ENCODE data around the gene RELA. TPM values are rescaled to one million over a fixed set of nuclear protein-coding genes. Genes with fewer than 3 reads are reported as not detected.

Gene RELA
- polyA plus RNA-seq, 6 donors from 2014 or later, result 36.3 to 72.2 (median 48.6) TPM

- no peaks in the 10 kb centered on the region for H3K27me3 Mint-ChIP-seq
- H3K4me1 Mint-ChIP-seq, result peaks cover 41 to 57% (median 50%) of the 10 kb centered on the region in 3 donors
- no peak for ATAC-seq (ENCODE audit: low read depth in 2 of 2)
- H3K4me3 Mint-ChIP-seq, result peak overlapping the region in 1 of 8 donors; percentile 61
- H3K36me3 Mint-ChIP-seq, result peaks cover 0 to 9% of the 10 kb centered on the region in 2 donors
- H3K27ac Mint-ChIP-seq, result peak overlapping the region in 1 of 6 donors; percentile 77
- H3K9me3 Mint-ChIP-seq, result no peaks in the 10 kb centered on the region
- DNase-seq, result no peak
Observed at GRCh38 chr11:65607614-65608426, 54.9 kb downstream of the RELA start.

DNA sequence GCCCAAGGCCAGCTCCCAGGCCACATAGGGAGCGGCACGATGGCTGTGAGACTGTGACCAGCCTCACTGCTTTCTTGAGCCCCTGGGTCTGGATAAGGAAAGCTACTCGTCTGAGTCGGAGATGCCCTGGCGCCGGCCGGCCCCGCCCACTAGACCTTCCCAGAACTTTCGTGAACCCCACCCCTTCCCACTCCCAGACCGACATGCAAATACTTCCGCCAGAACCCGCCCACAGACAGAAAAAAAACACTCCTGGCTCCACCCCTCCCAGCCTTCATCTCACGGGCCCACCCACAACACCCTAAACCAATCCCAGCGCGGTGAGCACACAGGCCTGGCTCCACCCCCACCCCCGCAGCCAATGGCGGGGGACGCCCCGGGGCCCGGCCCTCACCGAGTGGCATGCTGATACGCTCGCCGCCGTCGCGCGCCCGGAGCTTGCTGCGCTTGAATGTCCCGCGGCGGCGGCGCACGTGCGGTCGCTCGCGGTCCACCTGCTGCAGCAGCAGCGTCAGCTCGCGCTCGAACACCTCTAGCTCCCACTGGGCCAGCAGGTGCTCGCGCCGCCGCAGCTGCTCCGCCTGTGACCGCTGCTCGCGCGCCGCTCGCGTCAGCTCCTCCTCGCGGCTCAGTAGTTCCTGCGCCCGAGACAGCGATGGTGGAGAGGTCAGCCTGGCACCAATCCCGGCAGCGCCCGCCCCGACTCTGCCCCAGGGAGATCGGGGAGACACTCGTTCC, 55.7 kb downstream of the RELA start:
- peak overlapping the region in 1 of 6 donors; percentile 80 for H3K27ac Mint-ChIP-seq
- no peak overlapping the region for H3K4me3 Mint-ChIP-seq
- ATAC-seq (ENCODE audit: low read depth in 2 of 2) (peak in 1 of 2 donors; percentile 23), DNase-seq (no peak)
- no peaks in the 10 kb centered on the region for H3K9me3 Mint-ChIP-seq
- peaks cover 0 to 9% of the 10 kb centered on the region in 2 donors for H3K36me3 Mint-ChIP-seq
- H3K4me1 Mint-ChIP-seq, result peaks cover 37 to 58% (median 50%) of the 10 kb centered on the region in 3 donors
- H3K27me3 Mint-ChIP-seq, result no peaks in the 10 kb centered on the region

- Mint-ChIP-seq H3K27ac (peak overlapping the region in 4 of 6 donors; percentile 7 to 78 (median 60)), H3K27me3 (no peaks in the 10 kb centered on the region), H3K4me1 (peaks cover 18 to 34% (median 29%) of the 10 kb centered on the region in 3 donors), H3K36me3 (peaks cover 0 to 9% of the 10 kb centered on the region in 2 donors), H3K4me3 (peak overlapping the region in 1 of 8 donors; percentile 15), H3K9me3 (no peaks in the 10 kb centered on the region)
- ATAC-seq (ENCODE audit: low read depth in 2 of 2) (no peak), DNase-seq (no peak)
Observed at GRCh38 chr11:65604258-65604657, 58.5 kb downstream of the RELA start.

Other genes starting within 250 kb of the RELA start
- gene NEAT1, start 240.1 kb downstream of the RELA start, polyA plus RNA-seq (ENCODE audit: low read depth in 6 of 6), result 1 to 10 TPM in 5 of 6 donors, under 1 TPM in 1; 0.88 to 4.2 (median 1.2) TPM
- gene MALAT1, start 163.9 kb downstream of the RELA start, polyA plus RNA-seq (ENCODE audit: low read depth in 6 of 6), result 1,000 to 10,000 TPM; 1,985 to 6,450 (median 3,738) TPM
- 10 to 100 TPM; 21.8 to 40.0 (median 27.2) TPM for gene SCYL1, start 137.8 kb downstream of the RELA start, polyA plus RNA-seq (ENCODE audit: low read depth in 6 of 6)
- 10 to 100 TPM; 12.5 to 40.5 (median 23.0) TPM for gene LTBP3, start 104.6 kb downstream of the RELA start, polyA plus RNA-seq (ENCODE audit: low read depth in 6 of 6)
- 10 to 100 TPM; 56.9 to 74.5 (median 69.8) TPM for gene ZNRD2, start 92.4 kb downstream of the RELA start, polyA plus RNA-seq (ENCODE audit: low read depth in 6 of 6)
- 10 to 100 TPM; 44.3 to 82.6 (median 61.8) TPM for gene FAM89B, start 90.4 kb downstream of the RELA start, polyA plus RNA-seq (ENCODE audit: low read depth in 6 of 6)
- gene EHBP1L1, start 86.9 kb downstream of the RELA start, polyA plus RNA-seq (ENCODE audit: low read depth in 6 of 6), result 10 to 100 TPM in 4 of 6 donors, 1 to 10 TPM in 2; 5.5 to 18.3 (median 11.6) TPM
- gene KCNK7, start 67.1 kb downstream of the RELA start, polyA plus RNA-seq (ENCODE audit: low read depth in 6 of 6), result not detected
- 10 to 100 TPM in 4 of 6 donors, 1 to 10 TPM in 2; 9.2 to 20.1 (median 11.9) TPM for gene MAP3K11, start 48.7 kb downstream of the RELA start, polyA plus RNA-seq (ENCODE audit: low read depth in 6 of 6)
- 1 to 10 TPM in 5 of 6 donors, not detected in 1; 1.7 to 5.9 (median 3.0) TPM for gene PCNX3, start 47.1 kb downstream of the RELA start, polyA plus RNA-seq (ENCODE audit: low read depth in 6 of 6)
- gene SIPA1, start 24.8 kb downstream of the RELA start, polyA plus RNA-seq (ENCODE audit: low read depth in 6 of 6), result 100 to 1,000 TPM; 160 to 404 (median 207) TPM
- 10 to 100 TPM; 38.9 to 71.8 (median 63.6) TPM for gene KAT5, start 49.3 kb upstream of the RELA start, polyA plus RNA-seq (ENCODE audit: low read depth in 6 of 6)
- 100 to 1,000 TPM in 3 of 6 donors, 10 to 100 TPM in 3; 59.3 to 126 (median 99.1) TPM for gene RNASEH2C, start 57.9 kb upstream of the RELA start, polyA plus RNA-seq (ENCODE audit: low read depth in 6 of 6)
- gene AP5B1, start 118.1 kb upstream of the RELA start, polyA plus RNA-seq (ENCODE audit: low read depth in 6 of 6), result 10 to 100 TPM in 2 of 6 donors, 1 to 10 TPM in 4; 3.4 to 17.2 (median 9.6) TPM
- not detected for gene OVOL1, start 124.1 kb upstream of the RELA start, polyA plus RNA-seq (ENCODE audit: low read depth in 6 of 6)
- 1 to 10 TPM in 5 of 6 donors, not detected in 1; 1.2 to 2.6 (median 1.7) TPM for gene SNX32, start 171.0 kb upstream of the RELA start, polyA plus RNA-seq (ENCODE audit: low read depth in 6 of 6)
- 1,000 to 10,000 TPM; 1,822 to 2,570 (median 2,214) TPM for gene CFL1, start 195.3 kb upstream of the RELA start, polyA plus RNA-seq (ENCODE audit: low read depth in 6 of 6)
- gene MUS81, start 197.5 kb upstream of the RELA start, polyA plus RNA-seq (ENCODE audit: low read depth in 6 of 6), result 10 to 100 TPM in 5 of 6 donors, 1 to 10 TPM in 1; 3.2 to 32.0 (median 22.8) TPM
- 1 to 10 TPM in 2 of 6 donors, under 1 TPM in 1, not detected in 3; 0.29 to 1.5 (median 1.1) TPM for gene EFEMP2, start 209.9 kb upstream of the RELA start, polyA plus RNA-seq (ENCODE audit: low read depth in 6 of 6)
- gene CTSW, start 216.9 kb upstream of the RELA start, polyA plus RNA-seq (ENCODE audit: low read depth in 6 of 6), result 1 to 10 TPM in 5 of 6 donors, under 1 TPM in 1; 0.68 to 7.2 (median 3.0) TPM
- 100 to 1,000 TPM in 4 of 6 donors, 10 to 100 TPM in 2; 91.2 to 191 (median 107) TPM for gene FIBP, start 225.6 kb upstream of the RELA start, polyA plus RNA-seq (ENCODE audit: low read depth in 6 of 6)
- gene CCDC85B, start 227.8 kb upstream of the RELA start, polyA plus RNA-seq (ENCODE audit: low read depth in 6 of 6), result 10 to 100 TPM; 22.4 to 62.8 (median 45.3) TPM
- under 1 TPM in 3 of 6 donors, not detected in 3; 0.25 to 0.34 (median 0.27) TPM for gene FOSL1, start 237.5 kb upstream of the RELA start, polyA plus RNA-seq (ENCODE audit: low read depth in 6 of 6)

Measured in naive B cell (primary cell).